HG03571 (cell line): ENCODE data around the gene DMAC2.
"Not testable (repeated sequence)": the region's sequence is repeated elsewhere in the genome, so short reads cannot be mapped to it uniquely, and the experiment has no call there.

Experiments used
- ATAC-seq: cut with Tn5 transposase; IDR thresholded peaks from one replicate; pipeline ENCODE4 v1.9.1; 2021; ENCODE audit not compliant: unreplicated experiment

DMAC2 gene

GRCh38 chr19:41439441-41440222, at the start of gene DMAC2:
Gene DMAC2, minus strand, starts transcription at chr19:41439912. Its CDS starts 13 bp downstream, at chr19:41439899.
- ATAC-seq: peak; percentile 81

- not testable (repeated sequence) for ATAC-seq
These were observed 47.2 kb upstream of the DMAC2 start for GRCh38 chr19:41486953-41487352.

GRCh38 chr19:41484822-41485221, 45.1 kb upstream of the DMAC2 start:
- no peak for ATAC-seq

- no peak for ATAC-seq
These were observed 40.6 kb upstream of the DMAC2 start for GRCh38 chr19:41480336-41480735.

- ATAC-seq: no peak
These were observed 40.1 kb upstream of the DMAC2 start for GRCh38 chr19:41479757-41480191.

- ATAC-seq: no peak
These were observed 39.4 kb upstream of the DMAC2 start for GRCh38 chr19:41478875-41479756.

GRCh38 chr19:41478171-41478570, 38.5 kb upstream of the DMAC2 start:
- no peak for ATAC-seq

- ATAC-seq: no peak
These were observed 36.9 kb upstream of the DMAC2 start for GRCh38 chr19:41476583-41476982.

- ATAC-seq: not testable (repeated sequence)
These were observed 23.8 kb upstream of the DMAC2 start for GRCh38 chr19:41463257-41464256.

- ATAC-seq: no peak
These were observed 22.8 kb upstream of the DMAC2 start for GRCh38 chr19:41462497-41462896.

GRCh38 chr19:41457241-41457640, 17.5 kb upstream of the DMAC2 start:
- ATAC-seq: no peak

GRCh38 chr19:41456342-41456918, 16.7 kb upstream of the DMAC2 start:
- ATAC-seq: no peak

- no peak for ATAC-seq
These were observed 16.2 kb upstream of the DMAC2 start for GRCh38 chr19:41455936-41456335.

GRCh38 chr19:41452584-41453275, 13.0 kb upstream of the DMAC2 start:
- ATAC-seq: no peak

- no peak for ATAC-seq
These were observed 10.1 kb upstream of the DMAC2 start for GRCh38 chr19:41449865-41450178.

- ATAC-seq: no peak
These were observed 9.6 kb upstream of the DMAC2 start for GRCh38 chr19:41449079-41449864.

GRCh38 chr19:41447732-41448332, 8.1 kb upstream of the DMAC2 start:
- ATAC-seq: no peak

GRCh38 chr19:41445575-41445974, 5.9 kb upstream of the DMAC2 start:
- ATAC-seq: no peak
